CD14-positive monocyte (primary cell): ENCODE data around the gene MADCAM1. TPM values are rescaled to one million over a fixed set of nuclear protein-coding genes. Genes with fewer than 3 reads are reported as not detected.

Source experiments
- DNase-seq, 3 donors: peaks; one replicate each; pipeline ENCODE4 v3.0.0-alpha.2; 2011 to 2022
- H2AFZ ChIP-seq: 2 replicates; pipeline ENCODE4 v1.6.0; 2012; ENCODE audit warnings: mild to moderate bottlenecking, low read depth, low read length, inconsistent platforms; ENCODE audit not compliant: insufficient read depth, poor library complexity, severe bottlenecking
- H3K27ac ChIP-seq, 2 donors: 1 replicate in 1 of 2; 2 replicates in 1 of 2; pipeline ENCODE4 v1.5.1; 2012 to 2013; ENCODE audit warnings: low read length in 2 of 2, control low read depth in 1 of 2, inconsistent platforms in 1 of 2, low read depth in 1 of 2, mild to moderate bottlenecking in 1 of 2
- H3K27me3 ChIP-seq, 2 donors: one replicate each; pipeline versions ENCODE4 v1.6.0 to v1.6.1; 2011 to 2013; ENCODE audit warnings: low read length in 2 of 2; ENCODE audit not compliant: control insufficient read depth in 2 of 2, insufficient read depth in 2 of 2
- H3K36me3 ChIP-seq, 2 donors: replicated peaks in 1 of 2; 1 replicate in 1 of 2; 2 replicates in 1 of 2; pipeline versions ENCODE4 v1.5.1 to v1.6.1; 2012 to 2013; ENCODE audit warnings: low read length in 2 of 2, control low read depth in 1 of 2, inconsistent platforms in 1 of 2, mild to moderate bottlenecking in 1 of 2; ENCODE audit not compliant: insufficient read depth in 2 of 2, control insufficient read depth in 1 of 2
- H3K4me1 ChIP-seq, 2 donors: 1 replicate in 1 of 2; 2 replicates in 1 of 2; pipeline versions ENCODE4 v1.5.1 to v1.6.1; 2012 to 2013; ENCODE audit warnings: low read length in 2 of 2, control low read depth in 1 of 2, inconsistent platforms in 1 of 2, mild to moderate bottlenecking in 1 of 2, moderate library complexity in 1 of 2; ENCODE audit not compliant: insufficient read depth in 2 of 2, control insufficient read depth in 1 of 2
- H3K4me2 ChIP-seq: replicated peaks from 2 replicates; pipeline ENCODE3; 2012; ENCODE audit warnings: low read length, moderate library complexity, mild to moderate bottlenecking; ENCODE audit not compliant: poor library complexity, severe bottlenecking; ENCODE audit errors: extremely low read depth
- H3K4me3 ChIP-seq, 3 experiments: fragments of 200-600 bp in 1 of 3; sonication (generic) in 1 of 3; replicated peaks in 1 of 3; 1 replicate in 2 of 3; 2 replicates in 1 of 3; pipeline ENCODE4 v1.5.1; 2011 to 2013; ENCODE audit warnings: low read length in 3 of 3, mild to moderate bottlenecking in 3 of 3, control low read depth in 2 of 3, low read depth in 2 of 3, inconsistent platforms in 1 of 3, moderate library complexity in 1 of 3
- H3K79me2 ChIP-seq: 2 replicates; pipeline ENCODE4 v1.6.0; 2012; ENCODE audit warnings: mild to moderate bottlenecking, control low read depth, inconsistent platforms, low read length, moderate library complexity; ENCODE audit not compliant: insufficient read depth
- H3K9ac ChIP-seq: 2 replicates; pipeline ENCODE4 v1.6.0; 2017; ENCODE audit warnings: low read length, mild to moderate bottlenecking; ENCODE audit not compliant: insufficient read depth, poor library complexity, severe bottlenecking
- H3K9me3 ChIP-seq, 2 donors: replicated peaks in 1 of 2; 1 replicate in 1 of 2; 2 replicates in 1 of 2; pipeline versions ENCODE4 v1.5.1 to v1.6.1; 2012 to 2013; ENCODE audit warnings: low read length in 2 of 2, control low read depth in 1 of 2; ENCODE audit not compliant: control insufficient read depth in 1 of 2, insufficient read depth in 1 of 2
- H4K20me1 ChIP-seq: 2 replicates; pipeline ENCODE4 v1.6.0; 2012; ENCODE audit warnings: mild to moderate bottlenecking, low read length, control low read depth, moderate library complexity; ENCODE audit not compliant: insufficient read depth
- H3K27ac Mint-ChIP-seq, 7 donors: one replicate each; pipeline ENCODE4 v1.8.0; 2020; ENCODE audit warnings: mild to moderate bottlenecking in 7 of 7, mixed read lengths in 7 of 7, moderate library complexity in 6 of 7, inconsistent platforms in 2 of 7
- H3K27me3 Mint-ChIP-seq, 3 donors: one replicate each; pipeline ENCODE4 v1.8.0; 2021 to 2022; ENCODE audit warnings: low read depth in 3 of 3, mild to moderate bottlenecking in 3 of 3, mixed read lengths in 3 of 3, moderate library complexity in 3 of 3, inconsistent platforms in 1 of 3
- H3K36me3 Mint-ChIP-seq, 2 donors: one replicate each; pipeline ENCODE4 v1.8.0; 2020; ENCODE audit warnings: mixed read lengths in 2 of 2, inconsistent platforms in 1 of 2, mild to moderate bottlenecking in 1 of 2
- H3K4me1 Mint-ChIP-seq: one replicate; pipeline ENCODE4 v1.8.0; 2020; ENCODE audit warnings: mild to moderate bottlenecking, mixed read lengths
- H3K4me3 Mint-ChIP-seq, 2 donors: one replicate each; pipeline ENCODE4 v1.8.0; 2020; ENCODE audit warnings: mild to moderate bottlenecking in 2 of 2, mixed read lengths in 2 of 2, moderate library complexity in 1 of 2
- H3K9me3 Mint-ChIP-seq, 7 donors: one replicate each; pipeline ENCODE4 v1.8.0; 2020 to 2022; ENCODE audit warnings: mixed read lengths in 7 of 7, mild to moderate bottlenecking in 6 of 7, moderate library complexity in 6 of 7, inconsistent platforms in 2 of 7
- WGBS: methylation state at CpG from one replicate; pipeline ENCODE4 v1.1.5; 2013; ENCODE audit warnings: missing lambda C conversion rate; ENCODE audit not compliant: insufficient coverage; 5-methylcytosine and 5-hydroxymethylcytosine counted together
- intact Hi-C, 2 donors: fragments of 100-400 bp; cut with micrococcal nuclease; formaldehyde crosslinking; loops; one replicate each; pipeline versions ENCODE4 v1.15.0 to v1.15.1; 2023
- polyA plus RNA-seq, 3 donors: library from polyadenylated mRNA; depleted of rRNA in 1 of 3; unstranded in 2 of 3; stranded (reverse) in 1 of 3; fragments of 300-500 nt in 2 of 3; fragments of >200 nt in 1 of 3; fragmentation: Illumina TruSeq in 2 of 3; gene quantifications; 1 replicate in 2 of 3; 2 replicates in 1 of 3; pipeline ENCODE4 v1.2.3, GENCODE V29; 2012 to 2021
- TF ChIP-seq, protein P1 (sequence below): fragments of 200-600 bp; IDR thresholded peaks from one replicate; pipeline ENCODE4 v1.8.0; 2022; ENCODE audit warnings: antibody characterized with exemption, mild to moderate bottlenecking

The MADCAM1 gene
- polyA plus RNA-seq, 3 donors: 0.17 TPM; not detected in 2

GRCh38 chr19:456547-457110 is 39.7 kb upstream of the MADCAM1 start:
- H3K27ac Mint-ChIP-seq: no peak overlapping the region

DNA sequence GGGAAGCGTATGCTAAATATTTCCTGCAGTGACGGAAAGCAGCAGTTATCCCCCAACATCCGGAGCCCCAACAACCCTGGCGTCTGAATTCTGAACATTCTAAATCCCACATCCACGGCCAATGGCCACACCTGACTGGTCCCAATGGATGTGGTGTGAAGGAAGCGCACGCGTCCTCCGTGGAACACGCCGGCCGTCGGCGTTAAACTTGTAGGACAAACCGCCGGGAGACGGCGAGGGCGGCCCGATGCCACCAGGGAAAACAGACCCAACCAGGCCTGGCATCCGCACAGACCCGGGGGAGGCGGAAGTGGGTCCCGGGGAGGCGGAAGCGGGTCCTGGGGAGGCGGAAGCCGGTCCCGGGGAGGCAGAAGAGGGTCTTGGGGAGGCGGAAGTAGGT is 38.6 kb upstream of the MADCAM1 start:
- Histone ChIP-seq H3K4me1 (no peaks in the 10 kb centered on the region), H3K27ac (no peak overlapping the region), H3K4me3 (no peak overlapping the region), H3K4me2 (no peak overlapping the region), H2AFZ (no peak overlapping the region), H4K20me1 (no peaks in the 10 kb centered on the region), H3K9me3 (peaks cover 5 to 10% of the 10 kb centered on the region in 2 donors), H3K36me3 (no peaks in the 10 kb centered on the region), H3K27me3 (peaks cover 13 to 29% of the 10 kb centered on the region in 2 donors), H3K9ac (no peak overlapping the region), H3K79me2 (no peaks in the 10 kb centered on the region)
- Mint-ChIP-seq H3K4me1 (peaks cover 2% of the 10 kb centered on the region), H3K36me3 (no peaks in the 10 kb centered on the region), H3K4me3 (peak overlapping the region in 1 of 2 donors; percentile 12), H3K27me3 (peaks cover 24 to 48% (median 28%) of the 10 kb centered on the region in 3 donors), H3K9me3 (peaks cover 0 to 29% (median 15%) of the 10 kb centered on the region in 7 donors), H3K27ac (no peak overlapping the region)
- WGBS: 96% methylated on average over 24 of the region's 30 CpGs
- intact Hi-C loops: no loop called here
- no peak for DNase-seq
- TF ChIP-seq, protein P1, sequence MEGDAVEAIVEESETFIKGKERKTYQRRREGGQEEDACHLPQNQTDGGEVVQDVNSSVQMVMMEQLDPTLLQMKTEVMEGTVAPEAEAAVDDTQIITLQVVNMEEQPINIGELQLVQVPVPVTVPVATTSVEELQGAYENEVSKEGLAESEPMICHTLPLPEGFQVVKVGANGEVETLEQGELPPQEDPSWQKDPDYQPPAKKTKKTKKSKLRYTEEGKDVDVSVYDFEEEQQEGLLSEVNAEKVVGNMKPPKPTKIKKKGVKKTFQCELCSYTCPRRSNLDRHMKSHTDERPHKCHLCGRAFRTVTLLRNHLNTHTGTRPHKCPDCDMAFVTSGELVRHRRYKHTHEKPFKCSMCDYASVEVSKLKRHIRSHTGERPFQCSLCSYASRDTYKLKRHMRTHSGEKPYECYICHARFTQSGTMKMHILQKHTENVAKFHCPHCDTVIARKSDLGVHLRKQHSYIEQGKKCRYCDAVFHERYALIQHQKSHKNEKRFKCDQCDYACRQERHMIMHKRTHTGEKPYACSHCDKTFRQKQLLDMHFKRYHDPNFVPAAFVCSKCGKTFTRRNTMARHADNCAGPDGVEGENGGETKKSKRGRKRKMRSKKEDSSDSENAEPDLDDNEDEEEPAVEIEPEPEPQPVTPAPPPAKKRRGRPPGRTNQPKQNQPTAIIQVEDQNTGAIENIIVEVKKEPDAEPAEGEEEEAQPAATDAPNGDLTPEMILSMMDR: no peak

More at GRCh38 chr19:456547-457110, 39.7 kb upstream of the MADCAM1 start:
- Histone ChIP-seq H3K36me3 (no peaks in the 10 kb centered on the region), H3K27me3 (peaks cover 8 to 19% of the 10 kb centered on the region in 2 donors), H4K20me1 (no peaks in the 10 kb centered on the region), H3K4me2 (no peak overlapping the region), H3K4me1 (no peaks in the 10 kb centered on the region), H2AFZ (no peak overlapping the region), H3K27ac (no peak overlapping the region), H3K9me3 (peaks cover 5 to 12% of the 10 kb centered on the region in 2 donors), H3K9ac (no peak overlapping the region), H3K4me3 (no peak overlapping the region), H3K79me2 (no peaks in the 10 kb centered on the region)
- TF ChIP-seq, protein P1: no peak
- Mint-ChIP-seq H3K4me1 (peaks cover 2% of the 10 kb centered on the region), H3K36me3 (no peaks in the 10 kb centered on the region), H3K4me3 (no peak overlapping the region), H3K27me3 (peaks cover 15 to 39% (median 20%) of the 10 kb centered on the region in 3 donors), H3K9me3 (peaks cover under 1 to 33% (median 14%) of the 10 kb centered on the region in 7 donors)
- intact Hi-C loops: no loop called here
- 93% methylated on average over 18 of the region's 18 CpGs for WGBS
- DNase-seq: no peak
